SIG-M5 (cell line): ENCODE results near the gene PRPF19.

Source experiments
- DNase-seq: peaks from one replicate; lab custom pipeline; 2025; lab: John Stamatoyannopoulos, UW

Gene PRPF19

DNA sequence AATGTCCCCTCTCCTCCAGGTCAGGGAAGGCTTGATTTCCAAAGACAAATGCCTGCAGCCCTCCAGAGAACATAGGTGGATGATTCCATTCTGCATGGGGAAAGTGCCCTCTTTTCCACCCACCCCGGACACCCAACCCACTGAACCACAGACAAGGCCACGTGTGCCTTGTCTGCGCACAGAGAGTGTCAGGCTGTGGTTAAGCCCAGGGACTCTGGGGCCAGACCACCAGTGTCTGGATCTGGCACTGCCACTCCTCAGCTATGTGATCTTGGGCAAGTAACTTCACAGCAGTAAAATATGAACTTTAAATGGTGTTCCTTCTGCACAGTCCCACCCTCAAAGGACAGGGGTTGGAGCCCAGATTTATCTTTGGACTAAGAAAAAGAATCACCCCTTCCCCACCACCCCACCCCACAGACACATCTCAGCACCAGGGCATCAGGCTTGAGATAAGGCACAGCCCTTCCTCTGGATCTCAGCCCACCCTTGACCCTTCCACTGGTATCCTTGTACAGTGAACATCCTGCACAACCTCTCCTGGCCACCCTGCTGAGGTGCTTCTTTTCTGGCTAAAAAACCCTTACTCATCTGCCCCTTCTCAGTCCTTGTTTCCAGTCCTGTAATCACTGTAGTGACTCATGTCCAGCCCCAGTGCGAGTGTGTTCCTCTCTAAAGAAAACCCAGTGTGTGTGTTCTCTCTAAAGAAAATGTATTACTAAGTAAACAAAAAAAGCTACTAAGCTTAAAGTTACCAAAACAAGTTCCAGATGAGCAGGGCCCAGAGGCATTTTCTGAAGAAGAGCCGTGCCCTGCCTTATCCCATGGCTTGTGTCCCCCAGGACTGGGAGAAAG is 48.8 kb downstream of the PRPF19 start:
- DNase-seq = no peak

DNA sequence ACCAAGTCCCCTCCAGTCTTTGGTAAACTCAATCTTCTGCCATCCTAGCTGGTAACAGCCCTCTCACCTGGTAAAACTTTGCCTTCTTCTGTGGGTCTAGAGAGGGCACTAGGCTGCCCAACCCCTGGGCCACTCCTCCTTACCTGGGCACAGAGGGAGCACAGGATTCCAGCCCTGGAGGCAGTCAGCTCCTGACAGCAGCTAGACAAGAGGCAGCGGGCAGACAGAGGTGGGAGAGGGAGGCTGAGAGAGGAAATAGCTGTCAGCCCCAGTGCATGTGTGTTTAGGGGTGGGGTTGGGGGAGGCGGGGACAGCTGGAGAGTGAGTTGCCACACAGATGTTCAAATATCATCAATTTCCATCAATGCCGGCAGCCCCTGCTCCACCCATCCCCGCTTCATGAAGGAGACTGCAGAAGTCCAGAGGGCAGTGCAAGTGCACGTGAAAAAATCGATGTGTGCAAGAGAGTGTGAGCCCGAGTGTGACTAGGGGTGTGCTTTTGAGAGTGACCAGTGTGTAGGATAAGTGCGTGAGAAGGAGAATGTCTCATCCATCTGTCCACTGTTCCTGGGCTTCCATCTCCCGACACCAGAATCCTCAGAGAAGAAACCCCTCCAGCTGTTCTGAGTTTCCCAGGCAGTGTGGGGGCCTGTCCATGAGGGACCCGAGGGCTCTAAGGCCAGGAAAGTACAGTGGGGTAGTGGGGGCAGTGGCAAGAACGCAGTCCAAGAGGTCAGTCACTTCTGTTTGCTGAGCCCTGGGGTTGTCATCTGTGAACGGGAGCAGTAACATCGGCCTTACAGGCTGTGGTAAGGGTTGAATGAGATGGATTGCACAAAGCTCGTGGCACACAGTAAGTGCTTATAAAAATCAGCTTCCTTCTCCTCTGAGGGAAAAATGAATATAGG is 50.4 kb downstream of the PRPF19 start, which contains the start of gene PTGDR2:
Gene PTGDR2, minus strand, starts transcription at position 225 of the 908 bp plus-strand sequence. CDS start 2,228 bp downstream, outside the sequence.
- no peak for DNase-seq

DNA sequence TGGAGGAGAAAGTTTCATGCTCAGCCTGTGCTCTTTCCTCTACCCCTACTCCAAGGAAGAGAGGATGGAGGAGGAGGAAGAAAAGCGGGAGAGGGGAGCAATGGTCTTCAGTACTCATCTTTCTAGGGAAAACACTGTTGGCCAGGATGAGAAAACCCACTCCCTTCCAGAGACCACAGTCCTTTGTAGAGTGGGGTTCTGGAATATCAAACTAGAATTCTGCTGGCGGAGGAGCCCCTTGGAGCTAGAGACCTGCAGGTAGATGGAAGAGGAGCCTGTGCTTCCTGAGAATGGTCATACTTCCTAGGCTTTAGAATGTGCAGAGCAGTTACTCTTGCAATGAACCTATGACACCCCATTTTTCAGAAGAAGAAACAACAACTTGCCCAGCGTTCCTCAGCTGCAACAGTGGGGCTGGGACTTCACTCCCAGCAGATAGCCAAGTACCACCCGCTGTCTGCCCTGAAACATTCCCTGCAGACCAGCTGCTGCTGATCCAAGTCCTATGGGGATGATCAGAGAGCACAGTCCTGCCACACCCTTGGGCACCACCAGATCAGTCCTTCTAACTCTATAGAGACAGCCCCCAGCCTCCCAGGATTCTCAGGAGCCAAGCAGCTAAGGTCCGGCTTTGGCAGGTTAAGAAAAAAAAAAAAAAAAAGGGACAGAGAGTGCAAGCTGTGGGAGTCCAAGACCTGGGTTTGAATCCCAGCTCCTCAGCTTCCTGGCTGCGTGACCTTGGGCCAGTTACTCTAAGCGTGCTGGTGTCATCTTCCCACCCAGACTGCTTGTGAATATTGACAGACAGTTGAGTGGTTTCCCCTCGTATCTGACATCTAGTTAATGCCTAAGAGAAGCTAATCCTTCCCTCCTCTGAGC is 51.3 kb downstream of the PRPF19 start:
- DNase-seq = no peak

DNA sequence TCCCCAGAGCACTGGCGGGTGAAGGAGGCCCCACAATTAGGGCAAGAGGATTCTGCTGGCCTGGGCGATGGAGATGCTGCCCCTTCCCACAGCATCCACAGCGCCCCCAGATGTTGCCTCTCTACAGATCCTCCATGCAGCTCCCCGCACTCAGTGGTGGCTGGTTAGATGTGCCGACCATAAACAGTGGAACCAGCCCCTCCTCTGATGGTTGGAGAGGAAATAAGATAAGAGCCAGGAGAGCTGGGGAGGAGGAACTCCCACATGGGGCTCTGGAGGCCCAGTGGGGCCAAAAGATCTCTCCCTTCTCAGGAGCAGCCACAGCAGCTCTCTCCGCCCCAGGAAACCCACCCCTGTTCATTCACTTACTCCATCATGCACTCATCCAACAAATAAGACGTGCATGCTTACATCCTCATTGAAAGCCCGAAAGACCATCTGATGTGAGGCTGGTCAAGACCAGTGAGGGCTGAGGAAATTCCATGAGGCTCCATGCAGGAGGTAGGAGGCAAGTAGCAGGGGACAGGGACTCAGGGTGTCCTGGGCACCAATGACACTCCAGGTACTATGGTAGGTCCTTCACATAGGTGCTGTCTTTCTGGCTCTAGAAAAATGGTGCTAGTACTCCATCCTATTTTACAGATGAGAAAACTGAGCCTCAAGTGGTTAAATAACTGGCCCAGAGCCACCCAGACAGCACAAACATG is 52.1 kb downstream of the PRPF19 start:
- DNase-seq = no peak

DNA sequence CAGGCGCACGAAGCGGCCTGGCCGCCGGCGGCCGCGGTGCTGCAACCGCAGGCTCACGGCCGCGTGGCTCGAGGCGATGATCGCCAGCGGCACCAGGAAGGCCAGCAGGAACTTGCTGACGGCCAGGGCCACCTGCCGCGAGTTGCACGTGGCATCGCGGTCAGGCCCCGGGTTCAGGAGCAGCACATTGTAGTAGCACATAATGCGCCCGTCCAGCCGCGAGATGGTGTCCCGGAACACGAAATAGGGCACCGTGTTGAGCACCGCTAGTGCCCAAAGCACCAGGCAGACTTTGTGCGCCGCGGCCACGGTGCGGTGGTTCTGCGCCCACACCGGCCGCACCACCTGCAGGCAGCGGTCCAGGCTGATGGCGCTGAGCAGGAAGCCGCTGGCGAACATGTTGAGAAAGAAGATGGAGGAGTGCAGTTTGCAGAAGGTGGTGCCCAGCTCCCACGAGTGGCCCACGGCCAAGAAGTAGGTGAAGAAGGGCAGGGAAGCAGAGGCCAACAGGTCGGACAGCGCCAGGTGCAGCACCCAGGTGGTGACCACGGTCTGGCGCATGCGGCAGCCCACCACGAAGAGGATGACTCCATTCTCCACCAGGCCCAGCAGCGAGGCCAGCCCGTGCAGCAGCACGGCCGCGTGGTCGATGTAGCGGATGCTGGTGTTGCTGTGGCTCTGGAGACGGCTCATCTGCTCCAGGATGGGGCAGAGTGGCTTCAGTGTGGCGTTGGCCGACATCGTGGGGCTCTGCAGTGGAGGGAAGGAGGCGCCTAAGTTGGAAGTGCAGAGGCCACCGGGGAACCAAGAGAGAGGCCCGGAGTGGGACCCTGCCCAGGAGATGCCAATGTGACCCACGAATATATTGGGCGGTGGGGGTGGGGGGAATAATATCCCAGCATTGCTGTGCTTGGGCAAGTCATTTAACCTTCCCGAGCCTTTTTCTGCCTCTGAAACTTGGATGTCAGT is 53.1 kb downstream of the PRPF19 start:
- no peak for DNase-seq

DNA sequence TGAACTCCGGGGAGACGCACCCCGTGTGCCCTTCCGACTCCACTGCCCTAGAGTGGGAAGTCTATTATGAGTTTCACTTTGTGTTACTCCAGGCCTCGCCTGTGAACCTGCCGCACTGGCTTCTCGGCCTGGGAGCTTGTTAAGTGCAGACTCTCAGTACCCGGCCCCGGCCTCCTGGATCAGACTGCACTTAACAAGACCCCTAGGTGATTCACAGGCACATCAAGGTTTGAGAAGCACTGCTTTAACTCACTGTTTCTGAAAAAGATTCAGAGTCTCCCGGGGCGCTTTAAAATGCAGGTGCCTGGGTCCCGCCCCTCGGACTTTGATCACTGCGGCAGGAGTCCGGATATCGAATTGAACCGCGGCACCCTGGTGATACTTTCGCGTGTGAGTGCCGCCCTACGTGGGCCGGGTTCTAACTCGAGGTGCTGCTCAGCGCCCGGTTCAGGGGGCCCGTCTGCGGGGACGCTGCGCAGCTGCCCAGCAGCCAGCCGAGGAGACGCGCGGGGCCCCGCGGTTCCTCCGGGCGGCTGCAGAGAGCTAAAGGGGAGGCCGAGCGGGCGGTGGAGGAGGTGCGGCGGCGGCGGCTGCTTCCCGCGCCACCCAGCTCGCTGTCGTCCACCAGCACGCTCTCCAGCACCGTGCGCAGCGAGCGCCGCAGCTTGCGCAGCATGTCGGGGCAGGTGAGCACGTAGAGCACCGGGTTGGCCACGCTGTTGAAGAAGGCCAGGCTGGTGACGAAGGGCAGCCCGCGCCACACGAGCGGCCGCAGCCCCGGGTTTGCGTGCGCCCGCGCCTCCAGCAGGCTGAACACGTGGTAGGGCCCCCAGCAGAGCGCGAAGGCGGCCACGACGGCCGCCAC is 54.0 kb downstream of the PRPF19 start:
- DNase-seq = no peak

DNA sequence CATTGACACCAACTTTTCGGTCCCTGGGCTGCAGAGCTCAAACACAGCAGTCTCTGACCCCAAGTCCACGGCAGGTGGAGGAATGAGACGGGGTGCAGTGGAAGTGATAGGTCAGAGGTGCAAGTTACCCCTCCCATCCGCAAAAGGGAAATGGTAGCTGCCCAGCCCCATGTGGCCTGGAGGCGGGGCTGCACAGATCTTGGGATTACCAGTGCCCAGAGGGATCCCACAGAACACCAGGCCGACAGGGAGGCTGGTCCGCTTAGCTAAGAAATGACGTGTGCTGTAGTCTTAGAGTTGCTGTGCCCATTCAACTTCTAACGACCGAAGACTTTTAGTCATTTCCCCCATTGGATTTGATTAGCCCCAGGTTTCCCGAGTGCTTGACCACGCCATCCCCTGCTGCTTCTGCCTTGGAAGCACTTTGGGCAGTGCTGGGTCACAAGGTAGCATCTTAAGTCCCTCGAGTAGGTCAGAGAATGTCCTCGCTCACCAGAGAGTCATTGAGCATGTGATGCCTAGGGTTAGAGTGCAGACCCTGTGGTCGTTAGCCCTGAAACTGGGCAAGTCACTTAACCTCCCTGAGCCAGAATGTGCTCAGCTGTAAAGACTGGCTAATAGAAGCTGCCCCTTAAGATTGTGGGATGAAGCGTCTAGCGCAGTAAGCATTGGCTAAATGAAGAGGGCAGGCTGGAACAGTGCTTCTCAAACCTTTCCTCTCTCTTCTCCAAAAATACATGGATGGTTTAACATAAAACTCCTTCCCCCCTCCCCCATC is 54.9 kb downstream of the PRPF19 start:
- no peak for DNase-seq

DNA sequence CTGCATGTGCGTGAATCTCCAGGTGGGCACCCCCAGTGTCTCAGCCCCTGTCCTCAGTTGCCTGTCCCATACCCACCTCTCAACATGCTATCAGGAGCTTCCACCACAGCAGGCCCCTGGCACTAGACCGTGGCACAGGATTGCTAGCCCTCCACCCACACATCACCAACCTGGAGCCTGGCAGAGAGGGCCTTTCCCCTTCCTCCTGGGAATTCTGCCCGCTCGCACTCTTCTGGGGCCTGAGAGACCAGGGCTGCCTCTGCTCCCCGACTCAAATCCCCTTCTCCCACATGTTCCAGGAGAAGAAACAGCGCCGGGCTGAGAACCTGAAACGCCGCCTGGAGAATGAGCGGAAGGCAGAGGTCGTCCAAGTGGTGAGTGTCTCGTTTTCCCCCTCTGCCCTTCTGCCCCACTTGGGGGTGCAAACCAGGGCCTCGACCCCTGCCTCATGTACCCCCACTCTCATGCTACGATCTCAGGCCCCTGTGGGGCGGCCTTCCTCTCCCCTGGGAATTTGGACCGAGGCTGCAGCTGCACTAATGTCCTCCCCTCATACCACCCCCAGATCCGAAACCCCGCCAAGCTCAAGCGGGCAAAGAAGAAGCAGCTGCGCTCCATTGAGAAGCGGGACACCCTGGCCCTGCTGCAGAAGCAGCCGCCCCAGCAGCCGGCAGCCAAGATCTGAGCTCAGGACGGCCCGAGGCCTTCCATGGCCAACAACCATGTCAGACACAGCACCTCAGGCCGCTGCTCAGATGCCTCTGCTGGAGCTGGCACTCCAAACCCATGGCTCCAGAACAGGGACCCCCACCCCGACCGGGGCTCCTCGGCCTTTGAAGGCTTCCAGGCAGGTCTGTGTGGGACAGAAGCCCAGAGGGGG is 56.5 kb downstream of the PRPF19 start:
- no peak for DNase-seq

DNA sequence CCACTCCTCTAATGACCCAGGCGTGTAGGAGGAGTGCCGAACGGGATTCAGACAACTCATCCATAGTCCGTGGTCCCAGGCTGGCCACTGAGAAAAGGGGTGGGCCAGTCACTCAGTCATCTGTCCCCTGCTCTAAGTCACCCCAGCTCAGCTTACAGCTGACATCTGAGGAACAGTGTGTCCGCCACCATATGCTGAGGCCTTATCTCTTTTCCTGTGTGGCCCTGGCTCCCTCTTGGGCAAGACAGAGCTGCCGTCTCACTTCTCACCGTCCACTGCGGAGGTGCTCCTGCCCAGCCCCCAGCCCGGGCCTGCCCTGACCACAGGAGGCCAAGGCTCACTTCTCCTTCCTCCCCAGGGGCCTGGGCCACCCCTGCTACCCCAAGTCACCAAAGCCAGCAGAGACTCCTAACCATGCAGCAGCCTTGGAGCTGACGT is 57.7 kb downstream of the PRPF19 start:
- no peak for DNase-seq

DNA sequence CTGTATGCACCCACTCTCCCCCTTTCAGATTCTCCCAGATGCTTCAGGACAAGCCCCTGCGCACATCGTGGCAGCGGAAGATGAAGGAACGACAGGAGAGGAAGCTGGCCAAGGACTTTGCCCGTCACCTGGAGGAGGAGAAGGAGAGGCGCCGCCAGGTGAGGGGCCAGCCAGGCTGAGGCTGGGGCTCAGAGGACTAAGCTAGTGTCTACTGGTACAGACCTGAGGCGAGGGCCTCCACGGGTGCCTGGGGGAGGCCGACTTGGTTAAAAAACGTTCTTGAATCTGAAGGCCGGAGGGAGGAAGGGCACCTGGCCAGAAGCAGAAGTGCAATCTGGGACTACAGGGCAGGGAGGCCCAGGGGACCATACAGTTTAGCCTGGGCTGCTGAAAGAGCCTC is 58.5 kb downstream of the PRPF19 start:
- no peak for DNase-seq

DNA sequence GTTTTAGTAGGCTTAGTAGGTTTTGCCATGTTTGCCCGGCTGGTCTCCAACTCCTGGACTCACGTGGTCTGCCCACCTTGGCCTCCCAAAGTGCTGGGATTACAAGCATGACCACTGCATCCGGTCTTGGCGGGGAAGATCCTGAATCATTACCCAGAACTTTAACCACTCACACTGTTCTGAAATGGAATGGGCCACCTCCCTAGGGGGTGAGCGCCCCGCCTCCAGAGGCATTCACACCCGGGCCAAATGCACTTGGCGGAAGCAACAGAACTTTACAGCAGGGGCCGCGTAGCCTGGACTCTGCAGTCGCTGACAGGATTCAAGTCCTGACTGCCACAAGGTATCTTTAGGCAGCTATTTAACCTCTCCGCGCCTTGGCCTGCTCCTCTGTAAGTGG is 59.1 kb downstream of the PRPF19 start:
- no peak for DNase-seq

DNA sequence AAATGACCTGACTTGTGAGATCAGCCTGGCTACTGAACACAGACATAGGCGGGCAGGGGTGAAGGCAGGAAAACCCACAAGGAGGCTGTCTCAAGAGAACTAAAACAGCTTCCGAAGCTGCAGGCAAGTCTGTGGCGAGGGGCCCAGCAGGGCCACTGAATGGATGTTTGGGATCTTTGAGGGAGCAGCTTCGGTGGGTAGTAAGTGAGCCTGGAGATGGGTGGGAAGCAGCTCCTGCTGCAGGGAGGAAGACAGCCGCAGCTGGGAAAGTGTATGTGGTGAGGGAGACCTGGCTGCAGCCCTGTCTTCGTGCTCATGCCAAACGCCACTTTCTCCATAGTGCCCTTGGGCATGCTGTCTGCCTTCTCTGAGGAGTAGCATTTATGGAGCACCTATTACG is 61.0 kb downstream of the PRPF19 start:
- no peak for DNase-seq

DNA sequence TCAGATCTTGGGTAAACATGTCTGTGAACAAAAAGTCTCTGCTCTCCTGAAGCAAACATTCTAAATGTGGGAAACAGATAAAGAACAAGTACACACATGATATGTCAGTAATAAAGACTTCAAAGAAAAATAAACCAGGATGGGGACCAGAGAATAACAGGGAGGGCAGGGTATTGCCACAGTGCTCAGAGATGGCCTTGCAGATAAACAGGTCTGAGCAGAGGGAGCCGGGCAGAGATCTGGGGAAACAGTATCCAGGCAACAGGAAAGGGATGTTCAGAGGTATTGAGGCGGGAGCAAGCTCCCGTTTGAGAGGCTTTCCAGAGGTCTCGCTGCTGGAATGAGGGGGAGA is 61.5 kb downstream of the PRPF19 start:
- no peak for DNase-seq

DNA sequence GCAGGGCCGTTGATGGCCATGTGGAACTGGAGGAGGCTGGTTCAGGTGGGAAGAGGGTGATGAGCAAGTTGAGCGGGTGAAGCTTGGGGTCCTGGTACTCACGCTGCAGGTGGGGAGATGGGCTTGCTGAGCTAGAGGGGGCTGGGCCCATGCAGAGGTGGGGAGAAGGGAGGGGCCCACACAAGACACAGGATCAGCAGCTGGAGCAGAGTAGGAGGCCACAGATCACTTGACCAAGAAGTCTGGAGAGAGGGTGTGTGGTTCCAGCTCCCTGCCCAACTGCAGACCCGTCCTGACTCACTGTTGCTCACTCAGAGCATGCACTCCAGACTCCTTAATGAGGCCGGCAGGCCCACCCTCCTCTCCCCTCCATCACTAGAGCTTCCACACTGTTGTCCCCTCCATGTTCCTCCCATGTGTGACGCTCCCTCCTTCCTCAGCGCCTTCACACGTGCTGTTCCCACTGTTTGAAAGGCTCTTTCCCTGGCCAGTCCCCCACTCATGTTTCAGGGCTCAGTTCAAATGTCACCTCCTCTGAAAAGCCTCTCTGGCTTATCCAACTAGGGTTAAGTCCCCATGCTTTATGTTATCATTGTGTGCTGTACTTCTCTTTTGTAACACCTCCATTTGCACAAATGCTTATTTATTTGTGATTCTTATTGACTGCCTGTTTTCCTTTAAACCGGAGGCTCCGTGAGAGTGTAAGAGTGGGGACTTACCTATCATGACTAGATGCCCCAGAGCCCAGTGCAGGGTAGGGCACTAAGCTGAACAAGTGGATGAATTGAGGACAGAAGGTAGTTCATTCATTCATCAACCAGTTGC is 62.1 kb downstream of the PRPF19 start:
- no peak for DNase-seq

DNA sequence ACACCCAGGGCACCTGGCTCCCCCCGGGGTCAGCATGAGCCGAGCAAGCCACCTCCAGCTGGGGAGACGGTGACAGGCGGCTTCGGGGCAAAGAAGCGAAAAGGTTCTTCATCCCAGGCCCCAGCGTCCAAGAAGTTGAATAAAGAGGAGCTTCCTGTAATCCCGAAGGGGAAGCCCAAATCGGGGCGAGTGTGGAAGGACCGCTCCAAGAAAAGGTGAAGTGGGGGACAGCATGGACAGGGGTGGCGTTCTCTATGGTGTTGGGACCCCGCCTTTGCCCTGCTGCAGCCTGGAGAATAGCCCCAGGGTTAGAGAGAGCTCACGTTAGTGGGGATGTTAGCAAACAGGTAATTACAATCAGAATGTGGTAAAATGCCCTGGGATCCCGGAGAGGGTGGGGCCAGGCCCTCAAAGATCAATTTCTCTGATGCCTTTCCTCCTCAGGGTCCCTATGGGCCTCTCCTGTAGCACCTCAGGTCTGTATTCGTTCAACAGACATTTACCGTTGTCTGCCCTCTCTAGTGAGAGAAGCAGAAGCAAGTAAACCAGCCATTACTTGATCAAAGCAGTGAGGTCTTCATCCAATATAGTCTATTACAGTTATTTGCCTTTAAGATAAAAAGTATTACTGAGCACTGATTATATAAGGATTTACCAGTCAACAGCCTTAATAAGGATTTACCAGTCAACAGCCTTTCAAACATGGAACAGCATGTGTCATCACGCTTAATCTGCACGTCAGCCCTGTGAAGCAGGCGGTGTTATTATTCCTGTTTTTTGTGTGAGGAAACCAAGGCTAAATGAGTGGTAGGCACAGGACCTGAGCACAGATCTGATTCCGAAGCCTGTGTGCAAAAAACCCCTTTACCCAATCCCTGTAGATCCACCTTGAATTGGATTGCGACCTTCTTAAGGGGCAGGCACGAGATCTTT is 63.5 kb downstream of the PRPF19 start:
- no peak for DNase-seq
